CD4-positive, alpha-beta T cell treated with Interleukin-17A for 4 hours (primary cell): Measurements from ENCODE around the gene SPDYE11.
"Not testable (repeated sequence)": the region's sequence is repeated elsewhere in the genome, so short reads cannot be mapped to it uniquely, and the experiment has no call there.

ENCODE experiments used
- DNase-seq: peaks from one replicate; pipeline ENCODE4 v3.0.0-alpha.2; 2020; ENCODE audit warnings: mixed read lengths

Gene SPDYE11, protein sequence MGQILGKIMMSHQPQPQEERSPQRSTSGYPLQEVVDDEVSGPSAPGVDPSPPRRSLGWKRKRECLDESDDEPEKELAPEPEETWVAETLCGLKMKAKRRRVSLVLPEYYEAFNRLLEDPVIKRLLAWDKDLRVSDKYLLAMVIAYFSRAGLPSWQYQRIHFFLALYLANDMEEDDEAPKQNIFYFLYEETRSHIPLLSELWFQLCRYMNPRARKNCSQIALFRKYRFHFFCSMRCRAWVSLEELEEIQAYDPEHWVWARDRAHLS

DNA sequence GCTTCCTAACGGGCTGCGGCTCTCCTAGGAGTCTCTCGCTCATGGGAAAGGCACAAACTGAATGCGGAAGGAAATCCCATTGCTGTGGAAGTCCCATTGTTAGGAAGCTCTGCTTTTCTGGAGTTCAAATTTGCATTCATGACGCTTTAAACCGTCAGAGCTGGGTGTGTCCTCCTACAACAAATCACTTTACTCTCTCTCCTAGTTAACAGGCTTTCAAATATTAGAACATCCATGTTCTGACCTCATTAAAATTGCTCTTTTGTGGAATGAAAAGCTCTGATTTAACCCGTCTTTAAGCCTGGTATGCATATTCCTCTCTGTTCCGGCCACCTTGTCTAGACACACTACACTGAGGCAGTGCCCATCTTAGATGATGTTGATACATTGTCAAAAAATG is at the start of gene SPDYE11:
SPDYE11 (minus strand) TSS at position 101 of the 400 bp plus-strand sequence. CDS start 1,800 bp downstream, outside the sequence.
- DNase-seq, result not testable (repeated sequence)

DNA sequence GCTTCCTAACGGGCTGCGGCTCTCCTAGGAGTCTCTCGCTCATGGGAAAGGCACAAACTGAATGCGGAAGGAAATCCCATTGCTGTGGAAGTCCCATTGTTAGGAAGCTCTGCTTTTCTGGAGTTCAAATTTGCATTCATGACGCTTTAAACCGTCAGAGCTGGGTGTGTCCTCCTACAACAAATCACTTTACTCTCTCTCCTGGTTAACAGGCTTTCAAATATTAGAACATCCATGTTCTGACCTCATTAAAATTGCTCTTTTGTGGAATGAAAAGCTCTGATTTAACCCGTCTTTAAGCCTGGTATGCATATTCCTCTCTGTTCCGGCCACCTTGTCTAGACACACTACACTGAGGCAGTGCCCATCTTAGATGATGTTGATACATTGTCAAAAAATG is 28.2 kb upstream of the SPDYE11 start, which contains the start of gene SPDYE9:
SPDYE9 (minus strand) TSS at position 101 of the 400 bp plus-strand sequence. CDS start 1,800 bp downstream, outside the sequence.
- DNase-seq, result not testable (repeated sequence)

DNA sequence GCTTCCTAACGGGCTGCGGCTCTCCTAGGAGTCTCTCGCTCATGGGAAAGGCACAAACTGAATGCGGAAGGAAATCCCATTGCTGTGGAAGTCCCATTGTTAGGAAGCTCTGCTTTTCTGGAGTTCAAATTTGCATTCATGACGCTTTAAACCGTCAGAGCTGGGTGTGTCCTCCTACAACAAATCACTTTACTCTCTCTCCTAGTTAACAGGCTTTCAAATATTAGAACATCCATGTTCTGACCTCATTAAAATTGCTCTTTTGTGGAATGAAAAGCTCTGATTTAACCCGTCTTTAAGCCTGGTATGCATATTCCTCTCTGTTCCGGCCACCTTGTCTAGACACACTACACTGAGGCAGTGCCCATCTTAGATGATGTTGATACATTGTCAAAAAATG is 28.0 kb downstream of the SPDYE11 start, which contains the start of gene SPDYE8:
SPDYE8 (minus strand) TSS at position 101 of the 400 bp plus-strand sequence. CDS start 1,800 bp downstream, outside the sequence.
- DNase-seq, result not testable (repeated sequence)

DNA sequence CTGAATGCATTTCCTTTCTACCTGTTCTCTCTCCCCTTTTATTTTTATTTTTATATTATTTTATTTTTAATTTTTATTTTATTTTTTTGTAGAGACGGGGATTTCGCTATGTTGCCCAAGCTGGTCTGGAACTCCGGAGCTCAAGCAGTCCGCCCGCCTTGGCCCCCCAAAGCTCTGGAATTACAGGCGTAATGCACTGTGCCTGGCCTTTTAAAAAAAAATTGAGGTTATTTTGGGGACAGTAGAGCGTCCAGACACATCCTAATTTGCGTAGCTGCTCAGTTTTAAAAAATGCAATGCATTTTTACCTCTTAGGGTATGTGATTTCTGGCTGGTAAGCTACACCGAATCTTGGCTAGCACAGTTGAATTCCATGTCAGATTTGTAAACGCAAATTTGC is 51.2 kb downstream of the SPDYE11 start:
- DNase-seq, result peak; percentile 1

DNA sequence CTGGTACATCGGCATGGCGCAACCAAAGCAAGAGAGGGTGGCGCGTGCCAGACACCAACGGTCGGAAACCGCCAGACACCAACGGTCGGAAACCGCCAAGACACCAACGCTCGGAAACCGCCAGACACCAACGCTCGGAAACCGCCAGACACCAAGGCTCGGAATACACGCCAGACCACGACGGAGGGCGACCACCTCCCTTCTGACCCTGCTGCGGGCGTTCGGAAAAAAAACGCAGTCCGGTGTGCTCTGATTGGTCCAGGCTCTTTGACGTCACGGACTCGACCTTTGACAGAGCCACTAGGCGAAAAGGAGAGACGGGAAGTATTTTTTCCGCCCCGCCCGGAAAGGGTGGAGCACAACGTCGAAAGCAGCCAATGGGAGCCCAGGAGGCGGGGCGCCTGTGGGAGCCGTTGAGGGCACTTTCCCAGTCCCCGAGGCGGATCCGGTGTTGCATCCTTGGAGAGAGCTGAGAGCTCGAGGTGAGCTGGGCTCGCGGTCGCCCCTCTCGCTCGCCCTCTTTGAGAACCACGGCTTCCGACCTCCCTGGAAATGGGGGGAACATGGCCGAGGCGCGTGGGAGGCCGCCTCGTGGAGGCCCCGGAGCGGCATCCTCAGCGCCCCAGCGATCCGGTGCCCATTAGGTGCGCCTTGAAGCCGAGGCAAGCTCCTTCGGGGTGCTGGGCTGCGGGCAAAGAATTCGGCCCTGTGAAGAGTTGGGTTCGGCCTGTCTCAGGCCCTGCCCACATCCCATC is 51.8 kb downstream of the SPDYE11 start:
- peak; percentile 77 for DNase-seq

DNA sequence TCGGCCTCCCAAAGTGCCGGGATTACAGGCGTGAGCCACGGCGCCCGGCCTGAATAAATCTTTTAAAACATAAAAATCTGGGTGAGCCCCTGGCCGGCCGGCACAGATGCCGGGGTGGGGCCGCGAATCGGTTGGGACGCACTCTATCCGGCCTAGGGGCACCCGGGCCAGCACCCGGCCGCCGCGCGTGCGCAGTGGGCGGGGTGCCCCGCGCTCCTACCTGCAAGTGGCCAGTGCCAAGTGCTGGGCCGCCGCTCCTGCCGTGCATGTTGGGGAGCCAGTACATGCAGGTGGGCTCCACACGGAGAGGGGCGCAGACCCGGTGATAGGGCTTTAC is 52.4 kb downstream of the SPDYE11 start:
- DNase-seq, result not testable (repeated sequence)

DNA sequence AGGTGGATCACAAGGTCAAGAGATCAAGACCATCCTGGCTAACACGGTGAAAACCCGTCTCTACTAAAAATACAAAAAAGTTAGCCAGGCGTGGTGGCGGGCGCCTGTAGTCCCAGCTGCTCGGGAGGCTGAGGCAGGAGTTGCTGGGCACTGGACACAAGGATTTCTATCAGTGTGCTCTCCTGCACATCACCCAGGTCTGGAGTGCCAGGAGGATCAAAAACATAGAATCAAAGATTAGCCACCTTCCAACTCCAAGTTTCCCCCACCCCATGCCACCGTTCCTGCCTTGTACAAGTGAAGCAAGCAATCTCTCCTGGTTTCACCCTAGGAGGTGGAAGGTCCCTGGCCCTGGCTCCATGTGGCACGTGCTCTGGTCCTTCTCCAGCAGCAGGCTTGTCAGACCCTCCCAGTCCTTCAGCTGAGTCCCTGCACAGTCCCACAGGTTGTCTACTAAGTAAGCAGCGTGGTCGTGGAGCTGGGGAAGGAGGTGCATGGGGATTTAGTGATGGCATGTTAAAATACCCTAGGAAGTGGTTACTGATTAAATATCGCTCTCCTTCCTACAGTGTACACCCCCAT is 59.7 kb downstream of the SPDYE11 start:
- not testable (repeated sequence) for DNase-seq
